HL-60 (cell line): ENCODE data around the gene PELI1.

Experiments used
- DNase-seq, 2 experiments: peaks; one replicate each; pipeline ENCODE4 v3.0.0-alpha.2; 2010 to 2020; ENCODE audit warnings: low read depth in 1 of 2, low spot score in 1 of 2
- H3K27ac ChIP-seq: fragments of 250-450 bp; sonication (Bioruptor Pico); replicated peaks from 2 replicates; pipeline ENCODE4 v1.5.1; 2020; ENCODE audit warnings: mild to moderate bottlenecking, moderate library complexity
- H3K27me3 ChIP-seq: fragments of 250-450 bp; sonication (Bioruptor Pico); 2 replicates; pipeline ENCODE4 v1.5.1; 2021; ENCODE audit warnings: mild to moderate bottlenecking, moderate library complexity; ENCODE audit not compliant: insufficient read depth, poor library complexity, severe bottlenecking
- H3K4me3 ChIP-seq: replicated peaks from 2 replicates; pipeline ENCODE4 v1.5.1; 2011; ENCODE audit warnings: mild to moderate bottlenecking, control low read depth, low read length; ENCODE audit not compliant: insufficient read depth
- CTCF ChIP-seq: IDR thresholded peaks from one replicate; pipeline ENCODE4 v1.5.1; 2011; ENCODE audit warnings: low read length, control low read depth, inconsistent platforms; ENCODE audit not compliant: insufficient read depth
- GABPA ChIP-seq: IDR thresholded peaks from 2 replicates; pipeline ENCODE4 v1.6.1; 2012; ENCODE audit warnings: low read depth
- POLR2AphosphoS5 ChIP-seq: IDR thresholded peaks from 2 replicates; pipeline ENCODE4 v1.6.1; 2012; ENCODE audit warnings: low read depth
- REST ChIP-seq: IDR thresholded peaks from 2 replicates; pipeline ENCODE4 v1.6.1; 2012; ENCODE audit warnings: low read depth; ENCODE audit not compliant: insufficient replicate concordance
- SPI1 ChIP-seq: IDR thresholded peaks from 2 replicates; pipeline ENCODE4 v1.6.1; 2012; ENCODE audit warnings: low read depth, mild to moderate bottlenecking, borderline replicate concordance

The PELI1 gene

DNA sequence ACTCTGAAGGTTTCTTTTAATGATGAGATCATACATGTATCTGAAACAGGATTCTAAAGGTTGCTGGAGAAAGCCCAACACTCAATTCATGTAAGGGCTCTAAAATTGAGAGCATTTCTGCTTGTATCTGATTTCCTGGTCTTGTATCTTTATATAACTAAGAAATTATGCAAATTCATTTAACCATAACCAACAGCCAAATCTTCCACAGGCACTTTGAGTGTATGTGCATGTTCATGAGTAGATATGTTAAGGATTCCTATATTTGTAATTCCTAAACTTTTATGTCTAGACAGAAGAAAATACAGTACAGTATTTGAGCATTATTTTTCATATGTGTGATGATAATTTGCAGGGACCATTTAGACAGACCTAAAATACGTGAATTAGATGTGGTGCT lies 20.4 kb upstream of the PELI1 start:
- H3K4me3 ChIP-seq: no peak overlapping the region
- no peak for TF ChIP-seq SPI1
- no peak for TF ChIP-seq REST
- TF ChIP-seq GABPA: no peak
- no peak for TF ChIP-seq POLR2AphosphoS5
- TF ChIP-seq CTCF: no peak
- H3K27ac ChIP-seq: no peak overlapping the region
- no peak for DNase-seq
- H3K27me3 ChIP-seq: no peaks in the 10 kb centered on the region

DNA sequence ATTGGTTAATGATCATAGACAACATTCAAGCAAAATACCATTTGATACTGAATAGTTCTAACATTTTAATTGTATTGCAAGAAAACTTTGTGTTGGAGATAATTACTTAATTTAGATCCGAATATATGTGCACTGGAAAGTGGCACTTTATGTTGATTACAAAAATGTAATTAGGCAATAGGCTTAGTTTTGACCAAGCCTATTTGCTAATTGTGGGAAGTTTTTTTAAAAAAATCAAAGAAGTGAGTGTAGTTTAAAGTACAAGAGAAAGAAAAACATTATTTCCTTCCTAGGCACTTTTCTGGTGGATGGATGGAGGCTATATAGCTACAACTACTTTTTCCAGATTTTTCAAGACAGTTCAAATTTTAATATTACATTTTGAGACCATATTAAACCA lies 18.3 kb upstream of the PELI1 start:
- no peak for DNase-seq
- TF ChIP-seq REST (no peak), SPI1 (no peak), POLR2AphosphoS5 (no peak), CTCF (no peak), GABPA (no peak)
- H3K27ac ChIP-seq: no peak overlapping the region
- H3K27me3 ChIP-seq: no peaks in the 10 kb centered on the region
- H3K4me3 ChIP-seq: no peak overlapping the region

DNA sequence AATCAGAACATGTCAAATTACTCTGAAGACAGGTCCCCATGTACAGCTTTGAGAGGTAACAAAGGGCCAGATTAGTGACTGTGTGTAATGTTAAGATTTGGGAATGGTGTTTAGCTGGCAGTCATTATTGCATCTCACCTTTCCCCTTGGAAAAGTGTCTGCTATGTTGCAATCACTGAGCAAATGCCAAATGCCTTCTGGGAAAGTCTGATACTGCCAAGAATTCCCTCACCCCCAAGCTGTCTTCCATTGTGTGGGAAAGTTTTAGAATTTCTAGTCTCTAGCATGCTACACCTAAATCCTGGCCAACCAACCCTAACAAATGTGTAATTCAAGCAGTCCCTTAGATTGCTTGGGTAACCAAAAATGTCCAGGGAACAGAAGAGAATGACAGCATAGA lies 13.6 kb upstream of the PELI1 start:
- Histone ChIP-seq H3K4me3 (no peak overlapping the region), H3K27ac (no peak overlapping the region), H3K27me3 (no peaks in the 10 kb centered on the region)
- TF ChIP-seq POLR2AphosphoS5 (no peak), REST (no peak), CTCF (no peak), GABPA (no peak), SPI1 (no peak)
- no peak for DNase-seq
